CD4-positive, CD25-positive, alpha-beta regulatory T cell (primary cell): ENCODE results near the gene EPAS1. TPM values are rescaled to one million over a fixed set of nuclear protein-coding genes. Genes with fewer than 3 reads are reported as not detected.

Experiments used
- ATAC-seq, 2 donors: fragments of 150-1000 bp; cut with Tn5 transposase; one replicate each; pipeline ENCODE4 v1.10.0; 2021; ENCODE audit warnings: low read depth in 2 of 2, moderate number of reproducible peaks in 2 of 2, moderate library complexity in 1 of 2
- DNase-seq, 3 donors: peaks; one replicate each; pipeline versions ENCODE4 v3.0.0 to v3.0.0-alpha.2; 2012 to 2022; ENCODE audit warnings: mixed read lengths in 1 of 3
- H3K27ac ChIP-seq: one replicate; pipeline ENCODE4 v1.7.0; 2013; ENCODE audit warnings: mild to moderate bottlenecking, low read length; ENCODE audit not compliant: insufficient read depth, poor library complexity, severe bottlenecking
- H3K27me3 ChIP-seq: one replicate; pipeline ENCODE4 v1.7.0; 2013; ENCODE audit warnings: low read length; ENCODE audit not compliant: control insufficient read depth, insufficient read depth
- H3K36me3 ChIP-seq: one replicate; pipeline ENCODE4 v1.7.0; 2013; ENCODE audit warnings: mild to moderate bottlenecking, low read length, moderate library complexity; ENCODE audit not compliant: control insufficient read depth, insufficient read depth
- H3K4me1 ChIP-seq: 2 replicates; pipeline ENCODE4 v1.7.0; 2013; ENCODE audit warnings: mild to moderate bottlenecking, low read length; ENCODE audit not compliant: insufficient read depth, control insufficient read depth, poor library complexity, severe bottlenecking
- H3K4me3 ChIP-seq: one replicate; pipeline ENCODE4 v1.7.0; 2013; ENCODE audit warnings: low read depth, mild to moderate bottlenecking, low read length, moderate library complexity
- H3K9me3 ChIP-seq, 2 experiments: 1 replicate in 1 of 2; 2 replicates in 1 of 2; pipeline ENCODE4 v1.7.0; 2013; ENCODE audit warnings: low read length in 2 of 2, mild to moderate bottlenecking in 1 of 2, moderate library complexity in 1 of 2; ENCODE audit not compliant: control insufficient read depth in 2 of 2
- H3K27ac Mint-ChIP-seq, 3 donors: one replicate each; pipeline ENCODE4 v1.8.0; 2020 to 2022; ENCODE audit warnings: mild to moderate bottlenecking in 3 of 3, mixed read lengths in 3 of 3, moderate library complexity in 2 of 3
- H3K27me3 Mint-ChIP-seq: one replicate; pipeline ENCODE4 v1.8.0; 2022; ENCODE audit warnings: mild to moderate bottlenecking, mixed read lengths
- H3K36me3 Mint-ChIP-seq: one replicate; pipeline ENCODE4 v1.8.0; 2020; ENCODE audit warnings: mixed read lengths
- H3K4me1 Mint-ChIP-seq, 4 donors: one replicate each; pipeline ENCODE4 v1.8.0; 2020 to 2022; ENCODE audit warnings: mixed read lengths in 4 of 4, mild to moderate bottlenecking in 1 of 4
- H3K4me3 Mint-ChIP-seq, 4 donors: one replicate each; pipeline ENCODE4 v1.8.0; 2020 to 2022; ENCODE audit warnings: mild to moderate bottlenecking in 4 of 4, mixed read lengths in 4 of 4, moderate library complexity in 3 of 4
- H3K9me3 Mint-ChIP-seq, 7 donors: one replicate each; pipeline ENCODE4 v1.8.0; 2020 to 2022; ENCODE audit warnings: mixed read lengths in 7 of 7, mild to moderate bottlenecking in 3 of 7, moderate library complexity in 2 of 7
- polyA plus RNA-seq, 4 donors: library from polyadenylated mRNA; unstranded; fragments of 300-500 nt; fragmentation: Illumina TruSeq; gene quantifications; one replicate each; pipeline ENCODE4 v1.2.3, GENCODE V29; 2021
- total RNA-seq: library from RNA; stranded (reverse); gene quantifications from one replicate; pipeline ENCODE4 v1.2.3, GENCODE V29; 2022

The EPAS1 gene
- total and polyA plus RNA-seq, 5 donors from 2014 or later: 0.22 to 4.4 (median 0.31) TPM; not detected in 2

GRCh38 chr2:46381263-46381849 lies 84.1 kb downstream of the EPAS1 start:
- H3K9me3 Mint-ChIP-seq: no peaks in the 10 kb centered on the region
- no peaks in the 10 kb centered on the region for H3K4me1 ChIP-seq
- H3K9me3 ChIP-seq: no peaks in the 10 kb centered on the region
- no peaks in the 10 kb centered on the region for H3K4me1 Mint-ChIP-seq
- no peaks in the 10 kb centered on the region for H3K36me3 Mint-ChIP-seq
- H3K4me3 ChIP-seq: no peak overlapping the region
- no peak overlapping the region for H3K27ac ChIP-seq
- no peaks in the 10 kb centered on the region for H3K27me3 Mint-ChIP-seq
- no peak for DNase-seq
- no peak overlapping the region for H3K4me3 Mint-ChIP-seq
- no peak overlapping the region for H3K27ac Mint-ChIP-seq
- no peaks in the 10 kb centered on the region for H3K36me3 ChIP-seq
- no peaks in the 10 kb centered on the region for H3K27me3 ChIP-seq
- no peak for ATAC-seq

DNA sequence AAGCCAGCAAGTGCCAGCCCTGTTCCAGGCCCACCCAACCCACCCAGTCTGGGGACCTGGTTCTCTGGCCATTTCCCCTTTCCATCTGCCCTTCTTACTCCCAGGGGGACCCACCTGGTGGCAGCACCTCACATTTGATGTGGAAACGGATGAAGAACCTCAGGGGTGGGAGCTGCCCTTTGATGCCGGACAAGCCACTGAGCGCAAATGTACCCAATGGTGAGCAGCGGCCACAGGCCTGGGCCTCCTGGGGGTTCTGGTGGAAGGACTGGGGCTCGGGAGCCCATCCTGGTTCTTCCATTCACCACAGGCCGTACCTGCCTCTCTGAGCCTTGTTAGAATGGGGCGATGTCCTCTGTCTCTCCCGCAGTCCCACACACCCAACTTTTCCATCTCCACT lies 84.7 kb downstream of the EPAS1 start:
- no peak for ATAC-seq
- H3K27ac ChIP-seq: no peak overlapping the region

GRCh38 chr2:46382331-46383112 lies 85.3 kb downstream of the EPAS1 start:
- Mint-ChIP-seq H3K4me3 (no peak overlapping the region), H3K27me3 (no peaks in the 10 kb centered on the region), H3K4me1 (no peaks in the 10 kb centered on the region), H3K36me3 (no peaks in the 10 kb centered on the region), H3K27ac (no peak overlapping the region), H3K9me3 (no peaks in the 10 kb centered on the region)
- Histone ChIP-seq H3K27ac (no peak overlapping the region), H3K4me3 (no peak overlapping the region), H3K4me1 (no peaks in the 10 kb centered on the region), H3K36me3 (no peaks in the 10 kb centered on the region), H3K9me3 (no peaks in the 10 kb centered on the region), H3K27me3 (no peaks in the 10 kb centered on the region)
- no peak for DNase-seq
- no peak for ATAC-seq

More for the DNA sequence above, 84.7 kb downstream of the EPAS1 start:
- Mint-ChIP-seq H3K27ac (no peak overlapping the region), H3K4me1 (no peaks in the 10 kb centered on the region), H3K27me3 (no peaks in the 10 kb centered on the region), H3K36me3 (no peaks in the 10 kb centered on the region), H3K4me3 (no peak overlapping the region), H3K9me3 (no peaks in the 10 kb centered on the region)
- no peaks in the 10 kb centered on the region for H3K27me3 ChIP-seq
- no peaks in the 10 kb centered on the region for H3K4me1 ChIP-seq
- H3K36me3 ChIP-seq: no peaks in the 10 kb centered on the region
- no peaks in the 10 kb centered on the region for H3K9me3 ChIP-seq
- DNase-seq: no peak
- no peak overlapping the region for H3K4me3 ChIP-seq

DNA sequence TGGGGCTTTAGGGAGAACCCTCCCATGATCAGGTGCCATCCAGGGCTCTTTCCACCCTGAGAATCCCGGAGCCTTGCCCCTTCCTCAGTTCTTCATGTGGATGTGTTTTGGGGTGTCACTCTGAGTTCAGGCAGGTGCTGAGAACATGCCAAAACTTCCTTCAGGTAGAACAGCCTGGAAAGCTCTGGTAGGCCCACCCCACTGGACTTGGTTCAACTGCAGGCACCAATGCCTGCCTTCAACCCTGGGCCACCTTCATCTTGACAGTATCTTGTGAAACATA lies 85.8 kb downstream of the EPAS1 start:
- ATAC-seq: no peak
- H3K9me3 Mint-ChIP-seq: no peaks in the 10 kb centered on the region
- H3K27me3 ChIP-seq: no peaks in the 10 kb centered on the region
- DNase-seq: no peak
- H3K27me3 Mint-ChIP-seq: no peaks in the 10 kb centered on the region
- H3K27ac ChIP-seq: no peak overlapping the region
- H3K4me3 ChIP-seq: no peak overlapping the region
- no peak overlapping the region for H3K4me3 Mint-ChIP-seq
- H3K4me1 Mint-ChIP-seq: no peaks in the 10 kb centered on the region
- H3K36me3 ChIP-seq: no peaks in the 10 kb centered on the region
- no peaks in the 10 kb centered on the region for H3K9me3 ChIP-seq
- no peak overlapping the region for H3K27ac Mint-ChIP-seq
- no peaks in the 10 kb centered on the region for H3K36me3 Mint-ChIP-seq
- no peaks in the 10 kb centered on the region for H3K4me1 ChIP-seq

GRCh38 chr2:46383784-46384456 lies 86.7 kb downstream of the EPAS1 start:
- peak in 1 of 2 donors; percentile 23 for ATAC-seq
- Histone ChIP-seq H3K27ac (no peak overlapping the region), H3K4me3 (no peak overlapping the region), H3K36me3 (no peaks in the 10 kb centered on the region), H3K9me3 (no peaks in the 10 kb centered on the region), H3K27me3 (no peaks in the 10 kb centered on the region), H3K4me1 (no peaks in the 10 kb centered on the region)
- Mint-ChIP-seq H3K36me3 (no peaks in the 10 kb centered on the region), H3K27me3 (no peaks in the 10 kb centered on the region), H3K4me3 (no peak overlapping the region), H3K27ac (no peak overlapping the region), H3K4me1 (no peaks in the 10 kb centered on the region), H3K9me3 (no peaks in the 10 kb centered on the region)
- DNase-seq: no peak

- no peaks in the 10 kb centered on the region for H3K36me3 Mint-ChIP-seq
- H3K4me1 Mint-ChIP-seq: no peaks in the 10 kb centered on the region
- H3K27ac Mint-ChIP-seq: no peak overlapping the region
- no peak overlapping the region for H3K4me3 Mint-ChIP-seq
- ATAC-seq: no peak
- H3K4me1 ChIP-seq: no peaks in the 10 kb centered on the region
- no peaks in the 10 kb centered on the region for H3K9me3 ChIP-seq
- H3K4me3 ChIP-seq: no peak overlapping the region
- no peaks in the 10 kb centered on the region for H3K9me3 Mint-ChIP-seq
- no peak for DNase-seq
- H3K27me3 ChIP-seq: no peaks in the 10 kb centered on the region
- no peaks in the 10 kb centered on the region for H3K27me3 Mint-ChIP-seq
- no peak overlapping the region for H3K27ac ChIP-seq
- no peaks in the 10 kb centered on the region for H3K36me3 ChIP-seq
Measured at GRCh38 chr2:46384457-46384815, 87.2 kb downstream of the EPAS1 start.

- Mint-ChIP-seq H3K4me3 (no peak overlapping the region), H3K27ac (no peak overlapping the region), H3K27me3 (peaks cover under 1% of the 10 kb centered on the region), H3K4me1 (no peaks in the 10 kb centered on the region), H3K36me3 (no peaks in the 10 kb centered on the region), H3K9me3 (no peaks in the 10 kb centered on the region)
- no peak for DNase-seq
- no peak for ATAC-seq
- Histone ChIP-seq H3K27ac (no peak overlapping the region), H3K9me3 (no peaks in the 10 kb centered on the region), H3K4me1 (no peaks in the 10 kb centered on the region), H3K36me3 (no peaks in the 10 kb centered on the region), H3K27me3 (peaks cover 4% of the 10 kb centered on the region), H3K4me3 (no peak overlapping the region)
Measured at GRCh38 chr2:46385786-46386577, 88.8 kb downstream of the EPAS1 start.
